Keratinocyte (primary cell): ENCODE data around the gene PLXND1.

Experiments used
- EZH2 ChIP-seq: IDR thresholded peaks from one replicate; pipeline ENCODE4 v1.6.1; 2012; ENCODE audit warnings: inconsistent platforms, mild to moderate bottlenecking, low read length, moderate library complexity
- TF ChIP-seq, protein P1 (sequence below), 3 experiments: IDR thresholded peaks in 1 of 3; conservative IDR thresholded peaks in 1 of 3; optimal IDR thresholded peaks in 1 of 3; 2 replicates in 2 of 3; 3 replicates in 1 of 3; pipeline versions ENCODE3 to v1.5.1; 2011; ENCODE audit warnings: low read length in 3 of 3, mild to moderate bottlenecking in 3 of 3, moderate library complexity in 2 of 3, control low read depth in 1 of 3, inconsistent platforms in 1 of 3; ENCODE audit not compliant: insufficient read depth in 2 of 3; ENCODE audit errors: extremely low read depth in 1 of 3

- no peak for TF ChIP-seq EZH2
- TF ChIP-seq, protein P1, sequence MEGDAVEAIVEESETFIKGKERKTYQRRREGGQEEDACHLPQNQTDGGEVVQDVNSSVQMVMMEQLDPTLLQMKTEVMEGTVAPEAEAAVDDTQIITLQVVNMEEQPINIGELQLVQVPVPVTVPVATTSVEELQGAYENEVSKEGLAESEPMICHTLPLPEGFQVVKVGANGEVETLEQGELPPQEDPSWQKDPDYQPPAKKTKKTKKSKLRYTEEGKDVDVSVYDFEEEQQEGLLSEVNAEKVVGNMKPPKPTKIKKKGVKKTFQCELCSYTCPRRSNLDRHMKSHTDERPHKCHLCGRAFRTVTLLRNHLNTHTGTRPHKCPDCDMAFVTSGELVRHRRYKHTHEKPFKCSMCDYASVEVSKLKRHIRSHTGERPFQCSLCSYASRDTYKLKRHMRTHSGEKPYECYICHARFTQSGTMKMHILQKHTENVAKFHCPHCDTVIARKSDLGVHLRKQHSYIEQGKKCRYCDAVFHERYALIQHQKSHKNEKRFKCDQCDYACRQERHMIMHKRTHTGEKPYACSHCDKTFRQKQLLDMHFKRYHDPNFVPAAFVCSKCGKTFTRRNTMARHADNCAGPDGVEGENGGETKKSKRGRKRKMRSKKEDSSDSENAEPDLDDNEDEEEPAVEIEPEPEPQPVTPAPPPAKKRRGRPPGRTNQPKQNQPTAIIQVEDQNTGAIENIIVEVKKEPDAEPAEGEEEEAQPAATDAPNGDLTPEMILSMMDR (optimal IDR thresholded peaks at IDR 0.05 in 1 of 3, IDR thresholded peaks at IDR 0.05 in 1 of 3, conservative IDR thresholded peaks at IDR 0.05 in 1 of 3; ENCODE audit: extremely low read depth in 1 of 3, insufficient read depth in 2 of 3, low read length in 3 of 3) = no peak
These were observed 11.8 kb upstream of the PLXND1 start for GRCh38 chr3:129618186-129618820.
